MM.1S (cell line): Measurements from ENCODE around the gene GPATCH8.
A peak's percentile ranks its signal among the peaks of the same experiment; 100 is the strongest.

Experiments
- DNase-seq: peaks from one replicate; pipeline ENCODE4 v3.0.0-alpha.2; 2015
- H2AFZ ChIP-seq: fragments of 300-600 bp; sonication (generic); 2 replicates; pipeline ENCODE4 v1.6.0; 2016; ENCODE audit warnings: antibody characterized with exemption, low read length
- H3F3A ChIP-seq: fragments of 300-600 bp; sonication (generic); 2 replicates; pipeline ENCODE4 v1.6.1; 2016; ENCODE audit warnings: mild to moderate bottlenecking, antibody characterized with exemption, low read length, moderate library complexity, mixed read lengths; ENCODE audit not compliant: insufficient read depth
- H3K27ac ChIP-seq: fragments of 300-600 bp; sonication (generic); 2 replicates; pipeline ENCODE4 v1.5.1; 2016; ENCODE audit warnings: mild to moderate bottlenecking, low read length
- H3K27me3 ChIP-seq: fragments of 300-600 bp; sonication (generic); replicated peaks from 2 replicates; pipeline ENCODE4 v1.6.0; 2016; ENCODE audit warnings: low read length; ENCODE audit not compliant: insufficient read depth
- H3K36me3 ChIP-seq: fragments of 300-600 bp; sonication (generic); replicated peaks from 2 replicates; pipeline ENCODE4 v1.6.1; 2016; ENCODE audit warnings: mild to moderate bottlenecking, low read length, mixed read lengths; ENCODE audit not compliant: insufficient read depth
- H3K4me1 ChIP-seq: fragments of 300-600 bp; sonication (generic); 2 replicates; pipeline ENCODE4 v1.6.1; 2016; ENCODE audit warnings: low read length, mixed read lengths
- H3K4me2 ChIP-seq: fragments of 300-600 bp; sonication (generic); 2 replicates; pipeline ENCODE4 v1.6.0; 2016; ENCODE audit warnings: low read depth, low read length
- H3K4me3 ChIP-seq: fragments of 300-600 bp; sonication (generic); 2 replicates; pipeline ENCODE4 v1.5.1; 2016; ENCODE audit warnings: low read length, mixed read lengths
- H3K79me2 ChIP-seq: fragments of 300-600 bp; sonication (generic); 2 replicates; pipeline ENCODE4 v1.6.1; 2016; ENCODE audit warnings: mixed run types, low read length, mixed read lengths
- H3K9ac ChIP-seq: fragments of 300-600 bp; sonication (generic); 2 replicates; pipeline ENCODE4 v1.6.1; 2016; ENCODE audit warnings: low read length, mixed read lengths
- H3K9me2 ChIP-seq: fragments of 300-600 bp; sonication (generic); replicated peaks from 2 replicates; pipeline ENCODE4 v1.6.1; 2016; ENCODE audit warnings: mild to moderate bottlenecking, low read length, mixed read lengths; ENCODE audit not compliant: insufficient read depth
- H3K9me3 ChIP-seq: fragments of 300-600 bp; sonication (generic); replicated peaks from 2 replicates; pipeline ENCODE4 v1.6.1; 2016; ENCODE audit warnings: mild to moderate bottlenecking, low read length, mixed read lengths; ENCODE audit not compliant: insufficient read depth
- H4K20me1 ChIP-seq: fragments of 300-600 bp; sonication (generic); 2 replicates; pipeline ENCODE4 v1.6.1; 2016; ENCODE audit warnings: mild to moderate bottlenecking, low read length, moderate library complexity, mixed read lengths; ENCODE audit not compliant: insufficient read depth
- EZH2 ChIP-seq: fragments of 300-600 bp; sonication (generic); optimal IDR thresholded peaks from 2 replicates; pipeline ENCODE3; 2017; ENCODE audit warnings: low read depth, mild to moderate bottlenecking, antibody characterized with exemption, low read length, mixed read lengths
- EZH2phosphoT487 ChIP-seq: fragments of 300-600 bp; sonication (generic); IDR thresholded peaks from 2 replicates; pipeline ENCODE4 v1.6.1; 2018; ENCODE audit warnings: antibody characterized with exemption, low read length
- TF ChIP-seq, protein P1 (sequence below): fragments of 300-600 bp; sonication (generic); IDR thresholded peaks from 2 replicates; pipeline ENCODE4 v1.5.1; 2016; ENCODE audit warnings: antibody characterized with exemption, low read length, mixed read lengths

The GPATCH8 gene

DNA sequence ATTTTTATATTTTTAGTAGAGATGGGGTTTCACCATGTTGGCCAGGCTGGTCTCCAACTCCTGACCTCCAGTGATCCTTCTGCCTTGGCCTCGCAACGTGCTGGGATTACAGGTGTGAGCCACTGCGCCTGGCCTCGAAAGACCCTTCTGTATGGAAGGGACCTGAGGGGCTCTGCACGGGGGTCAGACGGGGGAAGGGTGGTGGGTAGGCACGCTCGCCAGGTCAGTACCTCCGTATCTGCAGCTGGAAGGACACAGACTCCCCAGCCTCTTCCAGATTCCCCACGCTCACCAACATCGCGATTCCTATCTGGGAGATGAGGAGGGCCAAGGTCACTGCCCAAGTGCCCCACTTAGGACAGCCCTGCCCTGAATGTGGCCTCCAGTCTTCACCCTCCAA is 126.4 kb downstream of the GPATCH8 start:
- Histone ChIP-seq H3K36me3 (no peaks in the 10 kb centered on the region), H3K4me1 (no peaks in the 10 kb centered on the region), H3K9me2 (no peaks in the 10 kb centered on the region), H3K4me2 (no peak overlapping the region), H4K20me1 (no peaks in the 10 kb centered on the region), H3K27me3 (peaks cover 45% of the 10 kb centered on the region), H3K27ac (no peak overlapping the region), H3K9me3 (no peaks in the 10 kb centered on the region), H3F3A (no peaks in the 10 kb centered on the region), H3K9ac (no peak overlapping the region), H3K79me2 (no peaks in the 10 kb centered on the region), H3K4me3 (no peak overlapping the region), H2AFZ (no peak overlapping the region)
- DNase-seq, result no peak
- TF ChIP-seq, protein P1, sequence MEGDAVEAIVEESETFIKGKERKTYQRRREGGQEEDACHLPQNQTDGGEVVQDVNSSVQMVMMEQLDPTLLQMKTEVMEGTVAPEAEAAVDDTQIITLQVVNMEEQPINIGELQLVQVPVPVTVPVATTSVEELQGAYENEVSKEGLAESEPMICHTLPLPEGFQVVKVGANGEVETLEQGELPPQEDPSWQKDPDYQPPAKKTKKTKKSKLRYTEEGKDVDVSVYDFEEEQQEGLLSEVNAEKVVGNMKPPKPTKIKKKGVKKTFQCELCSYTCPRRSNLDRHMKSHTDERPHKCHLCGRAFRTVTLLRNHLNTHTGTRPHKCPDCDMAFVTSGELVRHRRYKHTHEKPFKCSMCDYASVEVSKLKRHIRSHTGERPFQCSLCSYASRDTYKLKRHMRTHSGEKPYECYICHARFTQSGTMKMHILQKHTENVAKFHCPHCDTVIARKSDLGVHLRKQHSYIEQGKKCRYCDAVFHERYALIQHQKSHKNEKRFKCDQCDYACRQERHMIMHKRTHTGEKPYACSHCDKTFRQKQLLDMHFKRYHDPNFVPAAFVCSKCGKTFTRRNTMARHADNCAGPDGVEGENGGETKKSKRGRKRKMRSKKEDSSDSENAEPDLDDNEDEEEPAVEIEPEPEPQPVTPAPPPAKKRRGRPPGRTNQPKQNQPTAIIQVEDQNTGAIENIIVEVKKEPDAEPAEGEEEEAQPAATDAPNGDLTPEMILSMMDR, result no peak
- TF ChIP-seq EZH2 (no peak), EZH2phosphoT487 (no peak)

DNA sequence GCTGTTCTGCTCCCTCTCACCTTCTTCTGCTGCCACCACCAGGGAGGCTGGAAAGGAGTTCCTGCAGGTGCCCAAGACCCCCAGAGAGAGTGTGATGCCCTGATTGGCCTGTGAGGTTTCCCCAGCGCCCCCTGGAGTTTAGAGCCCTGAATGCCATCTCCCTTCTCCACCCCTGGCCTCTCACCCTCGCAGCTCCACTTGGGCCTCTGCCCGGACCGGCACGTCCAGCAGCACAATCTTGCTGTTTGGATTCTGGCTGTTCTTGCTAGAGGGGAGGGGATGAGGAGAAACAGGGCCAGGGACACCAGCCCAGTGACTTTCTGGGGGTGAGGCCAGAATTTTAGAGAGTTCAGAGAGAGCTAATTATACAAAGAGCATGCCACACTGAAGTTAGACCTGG is 127.1 kb downstream of the GPATCH8 start:
- Histone ChIP-seq H3F3A (no peaks in the 10 kb centered on the region), H3K9me3 (no peaks in the 10 kb centered on the region), H3K27ac (no peak overlapping the region), H3K4me2 (no peak overlapping the region), H3K27me3 (peaks cover 43% of the 10 kb centered on the region), H3K9ac (no peak overlapping the region), H3K9me2 (no peaks in the 10 kb centered on the region), H2AFZ (no peak overlapping the region), H3K36me3 (no peaks in the 10 kb centered on the region), H3K4me3 (no peak overlapping the region), H3K79me2 (no peaks in the 10 kb centered on the region), H3K4me1 (no peaks in the 10 kb centered on the region), H4K20me1 (no peaks in the 10 kb centered on the region)
- TF ChIP-seq EZH2phosphoT487 (no peak), EZH2 (no peak)
- TF ChIP-seq, protein P1, result peak; percentile 45
- DNase-seq, result no peak

DNA sequence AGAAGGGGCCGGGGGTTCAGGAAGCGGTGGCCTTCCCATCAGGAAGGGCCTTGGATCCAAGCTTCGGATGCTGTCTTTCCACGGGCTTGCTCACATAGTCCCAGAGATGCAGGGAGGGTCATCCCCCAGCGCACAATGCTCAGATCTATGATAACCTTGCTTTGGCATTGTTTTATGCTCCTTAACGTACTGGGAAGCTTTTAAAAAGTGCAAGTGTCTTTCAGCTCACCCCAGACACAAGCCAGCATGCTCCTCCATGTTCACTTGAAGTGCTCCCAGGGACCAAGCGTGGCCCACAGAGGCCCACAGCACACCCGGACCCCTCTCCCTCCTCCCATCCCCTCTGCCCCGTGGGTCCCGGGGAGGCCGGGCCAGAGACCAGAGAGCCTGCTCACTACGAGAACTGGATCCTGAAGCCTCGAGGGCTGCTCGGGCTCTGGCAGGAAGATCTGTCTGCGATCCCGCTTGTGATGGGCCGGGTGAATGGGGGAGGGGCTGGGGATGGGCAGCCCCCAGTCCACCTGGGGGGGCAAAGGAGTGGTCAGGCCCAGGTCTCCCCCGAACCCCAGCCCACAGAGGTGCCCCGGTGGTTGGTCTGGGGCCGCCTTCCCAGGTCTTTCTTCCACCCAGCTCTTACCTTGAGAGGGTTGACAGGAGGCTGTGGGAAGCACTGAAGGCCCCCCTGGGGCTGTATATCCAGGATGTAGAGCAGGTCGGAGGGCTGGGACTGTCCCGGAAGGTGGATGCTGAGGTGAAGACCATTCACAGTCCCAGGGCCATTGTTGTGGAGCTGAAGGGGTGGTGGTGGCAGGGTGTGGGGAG is 127.8 kb downstream of the GPATCH8 start:
- Histone ChIP-seq H3K9me3 (no peaks in the 10 kb centered on the region), H3K36me3 (no peaks in the 10 kb centered on the region), H3K27ac (no peak overlapping the region), H3K4me3 (no peak overlapping the region), H3K27me3 (peaks cover 41% of the 10 kb centered on the region), H4K20me1 (no peaks in the 10 kb centered on the region), H3K4me1 (no peaks in the 10 kb centered on the region), H2AFZ (no peak overlapping the region), H3K79me2 (no peaks in the 10 kb centered on the region), H3F3A (no peaks in the 10 kb centered on the region), H3K9ac (no peak overlapping the region), H3K4me2 (no peak overlapping the region), H3K9me2 (no peaks in the 10 kb centered on the region)
- DNase-seq, result no peak
- TF ChIP-seq, protein P1, result no peak
